NCI-H2227 (cell line): ENCODE results near the gene CDK17.
"Not testable (repeated sequence)": the region's sequence is repeated elsewhere in the genome, so short reads cannot be mapped to it uniquely, and the experiment has no call there.

Experiments used
- DNase-seq: peaks from one replicate; lab custom pipeline; 2025; ENCODE audit not compliant: unreplicated experiment; lab: John Stamatoyannopoulos, UW

CDK17 gene

DNA sequence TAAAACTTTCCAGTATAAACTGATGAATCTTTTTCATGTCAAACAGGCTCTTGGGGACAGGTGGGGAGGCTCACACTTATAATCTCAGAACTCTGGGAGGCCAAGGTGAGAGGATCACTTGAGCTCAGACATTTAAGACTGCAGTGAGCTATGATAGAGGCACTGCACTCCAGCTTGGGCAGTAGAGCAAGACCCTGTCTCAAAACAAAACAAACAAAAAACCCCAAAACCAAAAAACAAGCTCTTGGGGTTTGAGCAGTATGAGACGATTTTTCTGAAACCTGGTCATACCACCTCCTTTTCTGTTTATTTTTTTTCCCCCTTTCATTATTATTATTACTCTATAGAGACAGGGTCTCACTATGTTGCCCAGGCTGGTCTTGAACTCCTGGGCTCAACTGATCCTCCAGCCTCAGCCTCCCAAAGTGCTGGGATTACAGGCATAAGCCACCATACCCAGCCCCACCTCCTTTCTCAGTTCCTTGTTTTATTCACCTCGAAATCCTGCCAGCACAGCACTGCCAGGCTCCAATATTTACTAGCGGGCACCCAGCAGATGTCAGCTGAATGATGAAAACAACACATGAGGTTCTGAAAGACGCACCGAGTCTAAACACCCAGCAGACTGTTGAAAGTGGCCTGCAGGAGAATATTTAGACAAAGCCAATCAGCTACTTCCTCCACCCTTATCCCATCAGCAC lies 19.5 kb upstream of the CDK17 start:
- DNase-seq, result no peak

- DNase-seq, result not testable (repeated sequence)
Observed at GRCh38 chr12:96417688-96418087, 17.4 kb upstream of the CDK17 start.

- DNase-seq, result no peak
Observed at GRCh38 chr12:96416033-96416799, 16.0 kb upstream of the CDK17 start.

DNA sequence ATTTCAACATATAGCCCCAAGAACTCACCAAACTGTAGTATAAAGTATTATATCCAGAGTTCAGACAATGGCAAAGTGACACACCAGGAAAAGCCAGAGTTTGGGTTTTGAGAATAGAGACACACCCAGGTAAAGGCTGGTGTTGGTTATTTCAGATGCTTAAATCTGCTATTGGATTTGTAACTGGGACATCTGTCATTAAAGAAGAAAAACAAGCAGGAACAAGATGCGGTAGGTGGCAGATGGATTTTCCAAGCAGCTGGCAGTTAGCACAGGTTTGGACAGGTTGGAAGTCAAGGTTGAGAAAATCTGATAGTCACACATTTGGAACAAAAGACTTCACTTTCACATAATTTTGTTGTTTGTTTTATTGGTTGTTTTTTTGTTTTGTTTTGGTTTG lies 14.4 kb upstream of the CDK17 start:
- no peak for DNase-seq

DNA sequence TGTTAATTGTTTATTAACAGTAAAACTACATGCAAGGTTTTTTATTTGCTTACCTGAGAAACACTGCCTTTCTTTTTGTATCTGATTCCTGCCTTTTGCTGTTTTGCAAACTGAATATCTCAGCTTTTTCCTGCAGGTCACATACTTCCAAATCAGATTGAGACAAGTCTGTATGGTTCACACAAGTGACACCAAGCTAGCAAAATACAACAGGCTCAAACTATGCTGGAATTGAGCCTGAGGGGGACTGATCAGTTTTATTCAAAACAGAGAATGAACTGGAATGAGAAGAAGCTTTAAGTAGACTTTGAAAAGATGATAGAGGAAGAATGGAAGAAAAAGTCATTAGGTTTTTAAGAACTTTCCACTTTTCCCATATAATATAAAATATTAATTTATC lies 12.2 kb upstream of the CDK17 start:
- no peak for DNase-seq

DNA sequence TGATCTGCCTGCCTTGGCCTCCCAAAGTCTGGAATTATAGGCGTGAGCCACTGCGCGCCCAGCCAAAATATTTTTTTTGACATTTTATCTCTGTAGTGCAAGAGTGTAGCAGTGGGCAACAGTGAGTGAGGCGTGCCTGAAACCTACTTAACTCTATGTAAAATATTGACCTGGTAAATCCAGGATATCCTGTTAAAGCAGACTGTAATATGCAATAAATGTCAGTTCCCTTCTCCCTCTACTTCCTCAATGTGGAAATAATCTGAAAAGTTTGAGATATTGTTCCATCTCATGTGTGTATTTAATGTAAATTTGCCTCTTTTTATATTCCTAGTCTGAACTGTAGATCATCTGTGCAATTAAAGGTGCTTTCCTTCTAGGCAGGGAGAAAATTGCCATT lies 9.5 kb upstream of the CDK17 start:
- no peak for DNase-seq

DNA sequence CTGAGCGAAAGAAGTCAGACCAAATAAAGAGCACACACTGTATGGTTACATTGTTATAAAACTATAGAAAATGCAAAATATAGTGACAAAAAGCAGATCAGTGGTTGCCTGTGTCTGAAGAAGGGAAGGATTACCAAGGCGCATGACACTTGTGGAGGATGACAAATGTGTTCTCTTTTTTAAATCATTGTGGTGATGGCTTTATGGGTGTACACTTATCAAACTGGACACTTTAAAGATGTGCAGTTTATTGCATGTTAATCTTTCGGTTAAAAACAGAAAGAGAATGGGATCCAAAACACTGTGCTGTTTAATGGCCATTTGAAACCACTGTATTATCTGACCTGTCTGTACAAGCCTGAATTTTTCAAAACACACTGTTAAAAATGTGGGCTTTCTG lies 8.8 kb upstream of the CDK17 start:
- DNase-seq, result no peak

GRCh38 chr12:96407429-96408097 lies 7.3 kb upstream of the CDK17 start:
- DNase-seq, result not testable (repeated sequence)

GRCh38 chr12:96404696-96405095 lies 4.5 kb upstream of the CDK17 start:
- no peak for DNase-seq

GRCh38 chr12:96403870-96404269 lies 3.6 kb upstream of the CDK17 start:
- no peak for DNase-seq

- DNase-seq, result not testable (repeated sequence)
Observed at GRCh38 chr12:96402522-96402921, 2.3 kb upstream of the CDK17 start.

DNA sequence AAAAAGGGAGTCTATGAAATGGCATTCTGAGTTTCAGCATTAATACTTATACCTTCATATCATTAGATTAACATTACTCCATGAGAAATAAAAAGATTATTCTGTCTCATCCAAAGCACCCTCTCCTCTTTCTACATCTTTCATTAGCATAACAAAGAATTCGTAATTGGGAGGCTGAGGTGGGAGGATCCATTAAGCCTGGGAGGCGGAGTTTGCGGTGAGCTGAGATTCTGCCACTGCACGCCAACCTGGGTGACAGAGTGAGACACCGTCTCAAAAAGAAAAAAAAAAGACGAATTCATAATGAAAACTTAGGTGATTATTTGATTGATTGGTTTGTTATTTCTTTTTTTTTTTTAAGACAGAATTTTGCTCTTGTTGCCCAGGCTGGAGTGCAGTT lies 1.8 kb upstream of the CDK17 start:
- peak; percentile 11 for DNase-seq

- DNase-seq, result peak; percentile 39
Observed at GRCh38 chr12:96401076-96401871, 1.0 kb upstream of the CDK17 start.

DNA sequence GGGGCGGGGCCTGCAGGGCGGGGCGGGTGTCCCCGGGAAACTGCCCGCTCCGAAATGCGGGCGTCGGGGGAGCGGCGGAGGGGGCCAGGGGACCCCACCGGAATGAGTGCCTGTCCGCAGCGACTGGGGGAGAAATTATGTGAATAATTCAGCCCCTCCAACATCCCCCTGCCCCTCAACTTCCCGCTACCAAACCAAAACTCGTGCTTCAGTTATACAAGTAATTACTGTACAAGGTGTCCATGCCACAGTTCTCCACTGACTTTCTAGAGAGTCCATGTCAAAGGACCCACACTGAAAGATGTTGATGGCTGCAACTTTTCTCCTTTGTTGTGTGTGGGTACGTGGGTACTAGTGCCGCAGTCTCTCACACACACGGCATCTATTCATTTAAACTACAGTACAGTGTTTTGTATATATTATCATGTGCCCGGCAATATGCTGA lies 414 bp upstream of the CDK17 start:
- peak; percentile 57 for DNase-seq

- peak; percentile 62 for DNase-seq
Observed at GRCh38 chr12:96399120-96399918, 920 bp downstream of the CDK17 start.

DNA sequence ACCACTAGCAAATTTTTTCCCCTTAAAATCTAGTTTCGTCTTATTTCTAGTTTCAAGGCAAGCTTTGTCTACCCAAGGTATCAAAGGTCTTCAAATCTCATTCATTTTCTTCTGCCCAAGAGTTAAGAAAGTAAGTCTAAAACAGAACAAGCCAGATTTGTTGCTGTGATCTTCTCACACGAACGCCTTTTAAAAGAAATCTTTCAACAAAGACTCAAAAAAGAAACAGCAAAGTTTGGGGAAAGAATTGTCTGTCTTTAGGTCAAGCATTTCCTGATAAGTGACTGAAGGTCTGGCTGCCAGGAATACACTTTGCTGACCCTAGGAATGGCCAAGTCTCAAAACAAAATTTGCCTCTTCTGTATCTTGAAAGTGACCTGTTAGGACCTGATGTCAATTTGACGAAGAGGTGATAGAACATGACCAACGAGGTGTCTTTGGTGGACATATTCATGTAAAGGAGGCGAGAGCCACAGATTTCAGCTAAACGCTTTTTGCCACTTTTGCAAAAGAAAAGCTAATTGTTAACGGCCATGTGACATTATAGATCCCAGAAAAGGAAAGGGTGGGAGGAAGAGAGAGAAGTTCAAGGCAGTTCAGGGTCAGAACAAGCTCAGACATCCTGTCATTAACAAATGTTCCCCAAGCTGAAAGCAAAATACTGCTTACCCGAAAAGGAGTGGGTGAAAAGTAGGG lies 1.7 kb downstream of the CDK17 start:
- DNase-seq, result no peak

DNA sequence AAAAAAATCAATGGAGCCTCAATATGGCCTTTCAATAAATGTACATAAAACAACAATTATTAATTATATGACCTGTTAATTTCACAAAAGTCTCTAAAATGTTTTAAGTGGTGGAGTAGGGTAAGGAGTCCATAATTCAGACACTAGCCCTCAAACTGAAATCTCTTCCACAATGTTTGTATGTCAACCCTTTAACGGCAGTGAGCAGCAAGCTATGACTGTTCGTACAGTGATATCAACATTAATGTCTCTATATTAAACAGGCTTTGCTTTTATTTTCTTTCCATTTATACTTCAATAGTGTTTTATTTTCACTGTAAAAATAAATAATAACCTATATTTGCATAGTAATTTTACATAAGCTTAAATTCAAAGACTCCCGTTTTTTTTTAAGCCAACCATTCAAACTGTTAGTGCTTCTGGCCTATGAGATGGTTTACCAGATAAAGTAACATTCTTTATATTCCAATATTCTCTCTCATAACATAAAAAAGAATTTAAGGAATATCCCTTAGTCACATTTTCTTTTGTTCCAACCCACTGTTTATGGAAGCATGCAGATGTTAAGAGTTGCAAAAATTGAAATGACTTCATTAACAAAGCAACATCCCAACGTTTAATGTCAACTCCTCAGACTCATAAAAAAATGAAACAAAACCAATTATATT lies 2.3 kb downstream of the CDK17 start:
- no peak for DNase-seq

- no peak for DNase-seq
Observed at GRCh38 chr12:96396914-96397313, 3.3 kb downstream of the CDK17 start.

GRCh38 chr12:96396209-96396608 lies 4.0 kb downstream of the CDK17 start:
- DNase-seq, result no peak
